ENCODE results near the gene ZNF423.

- TF ChIP-seq POLR2A (IDR thresholded peaks at IDR 0.05; ENCODE audit: low read depth, low read length) (no peak), TAF1 (IDR thresholded peaks at IDR 0.05; ENCODE audit: low read depth, low read length) (no peak), POLR2AphosphoS5 (IDR thresholded peaks at IDR 0.05; ENCODE audit: low read depth, low read length) (no peak), POU2F2 (IDR thresholded peaks at IDR 0.05; ENCODE audit: low read depth, low read length) (no peak), PAX5 (IDR thresholded peaks at IDR 0.05; ENCODE audit: insufficient read depth, low read length, severe bottlenecking) (no peak)
Observed at GRCh38 chr16:49521734-49522325, 334.1 kb downstream of the ZNF423 start.

All from GM12891 (cell line).